Neural crest cell (in vitro differentiated cells): ENCODE results near the gene MMP24. TPM values are rescaled to one million over a fixed set of nuclear protein-coding genes. Genes with fewer than 3 reads are reported as not detected.

ENCODE experiments used
- DNase-seq: peaks from one replicate; pipeline ENCODE4 v3.0.0; 2021; ENCODE audit warnings: low read depth, mixed read lengths, low spot score
- H3K27ac Mint-ChIP-seq: one replicate; pipeline ENCODE4 v1.8.0; 2021; ENCODE audit warnings: mild to moderate bottlenecking, mixed read lengths; ENCODE audit not compliant: unreplicated experiment
- H3K27me3 Mint-ChIP-seq: 2 replicates; pipeline ENCODE4 v1.8.0; 2021; ENCODE audit warnings: low read depth, mild to moderate bottlenecking, mixed read lengths
- H3K36me3 Mint-ChIP-seq: 2 replicates; pipeline ENCODE4 v1.8.0; 2021; ENCODE audit warnings: low read depth, mild to moderate bottlenecking, mixed read lengths
- H3K4me1 Mint-ChIP-seq: 2 replicates; pipeline ENCODE4 v1.8.0; 2021; ENCODE audit warnings: mixed read lengths
- H3K4me3 Mint-ChIP-seq: one replicate; pipeline ENCODE4 v1.8.0; 2021; ENCODE audit warnings: mild to moderate bottlenecking, mixed read lengths
- H3K9me3 Mint-ChIP-seq: 2 replicates; pipeline ENCODE4 v1.8.0; 2021; ENCODE audit warnings: mixed read lengths
- total RNA-seq: library from RNA; stranded (reverse); gene quantifications from 2 replicates; pipeline ENCODE4 v1.2.1, GENCODE V29; 2021
- TF ChIP-seq, protein P1 (sequence below): fragments of 200-600 bp; sonication (generic); conservative IDR thresholded peaks from 2 replicates; pipeline ENCODE4 v1.5.0; 2021; ENCODE audit warnings: antibody characterized with exemption, mild to moderate bottlenecking

Gene MMP24
- total RNA-seq, 1 donor from 2014 or later: 2.9 TPM

- H3K27me3 Mint-ChIP-seq: no peaks in the 10 kb centered on the region
- H3K27ac Mint-ChIP-seq: no peak overlapping the region
- H3K4me1 Mint-ChIP-seq: peaks cover 13% of the 10 kb centered on the region
- no peak overlapping the region for H3K4me3 Mint-ChIP-seq
- no peaks in the 10 kb centered on the region for H3K36me3 Mint-ChIP-seq
- no peak for DNase-seq
- no peaks in the 10 kb centered on the region for H3K9me3 Mint-ChIP-seq
- TF ChIP-seq, protein P1, sequence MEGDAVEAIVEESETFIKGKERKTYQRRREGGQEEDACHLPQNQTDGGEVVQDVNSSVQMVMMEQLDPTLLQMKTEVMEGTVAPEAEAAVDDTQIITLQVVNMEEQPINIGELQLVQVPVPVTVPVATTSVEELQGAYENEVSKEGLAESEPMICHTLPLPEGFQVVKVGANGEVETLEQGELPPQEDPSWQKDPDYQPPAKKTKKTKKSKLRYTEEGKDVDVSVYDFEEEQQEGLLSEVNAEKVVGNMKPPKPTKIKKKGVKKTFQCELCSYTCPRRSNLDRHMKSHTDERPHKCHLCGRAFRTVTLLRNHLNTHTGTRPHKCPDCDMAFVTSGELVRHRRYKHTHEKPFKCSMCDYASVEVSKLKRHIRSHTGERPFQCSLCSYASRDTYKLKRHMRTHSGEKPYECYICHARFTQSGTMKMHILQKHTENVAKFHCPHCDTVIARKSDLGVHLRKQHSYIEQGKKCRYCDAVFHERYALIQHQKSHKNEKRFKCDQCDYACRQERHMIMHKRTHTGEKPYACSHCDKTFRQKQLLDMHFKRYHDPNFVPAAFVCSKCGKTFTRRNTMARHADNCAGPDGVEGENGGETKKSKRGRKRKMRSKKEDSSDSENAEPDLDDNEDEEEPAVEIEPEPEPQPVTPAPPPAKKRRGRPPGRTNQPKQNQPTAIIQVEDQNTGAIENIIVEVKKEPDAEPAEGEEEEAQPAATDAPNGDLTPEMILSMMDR: no peak
Measured at GRCh38 chr20:35301426-35301825, 74.9 kb downstream of the MMP24 start.

DNA sequence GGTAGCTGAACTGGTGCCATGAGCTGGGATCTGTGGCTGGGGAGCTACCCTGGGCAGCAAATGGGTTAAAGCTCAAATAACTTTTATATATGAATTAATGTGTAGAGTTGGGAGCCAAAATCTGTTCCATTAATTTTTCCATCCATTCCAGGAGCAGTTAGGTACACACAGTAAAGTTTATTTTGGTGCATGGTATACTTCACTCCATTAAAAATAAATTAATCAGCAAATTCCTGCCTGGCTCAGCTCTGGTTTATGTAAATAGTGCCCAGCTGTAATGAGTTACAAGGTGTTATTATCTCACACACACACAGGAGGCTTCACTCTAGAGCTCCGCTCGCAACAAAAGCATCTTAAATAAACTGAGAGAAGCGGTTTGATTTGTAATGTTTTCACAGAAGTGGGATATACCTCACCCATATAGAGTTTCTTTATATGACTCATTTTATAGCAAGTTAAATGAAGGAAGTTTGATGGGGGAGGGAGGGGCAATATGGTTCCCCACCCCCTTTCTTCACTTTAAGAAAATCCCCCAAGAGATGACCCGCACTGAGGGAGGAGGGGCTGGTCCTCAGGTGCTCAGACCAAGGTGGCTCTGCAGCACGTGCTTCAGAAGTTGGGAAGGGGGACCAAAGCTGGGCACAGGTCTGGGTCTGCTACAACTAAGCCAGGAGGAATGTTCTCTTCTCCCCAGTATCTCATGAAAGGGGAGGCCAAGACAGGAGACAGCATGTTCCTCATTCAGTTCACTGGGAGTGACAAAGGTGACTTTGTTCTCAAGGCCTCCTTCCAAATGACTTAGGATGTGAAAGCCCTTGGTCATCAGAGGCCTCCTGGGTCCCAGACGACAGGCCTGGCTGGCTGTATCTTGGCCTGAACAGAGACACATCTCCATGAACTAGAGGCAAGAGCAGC, 76.2 kb downstream of the MMP24 start:
- peaks cover 13% of the 10 kb centered on the region for H3K4me1 Mint-ChIP-seq
- H3K27ac Mint-ChIP-seq: no peak overlapping the region
- no peak for DNase-seq
- no peaks in the 10 kb centered on the region for H3K9me3 Mint-ChIP-seq
- TF ChIP-seq, protein P1: no peak
- no peaks in the 10 kb centered on the region for H3K36me3 Mint-ChIP-seq
- H3K27me3 Mint-ChIP-seq: no peaks in the 10 kb centered on the region
- H3K4me3 Mint-ChIP-seq: no peak overlapping the region

DNA sequence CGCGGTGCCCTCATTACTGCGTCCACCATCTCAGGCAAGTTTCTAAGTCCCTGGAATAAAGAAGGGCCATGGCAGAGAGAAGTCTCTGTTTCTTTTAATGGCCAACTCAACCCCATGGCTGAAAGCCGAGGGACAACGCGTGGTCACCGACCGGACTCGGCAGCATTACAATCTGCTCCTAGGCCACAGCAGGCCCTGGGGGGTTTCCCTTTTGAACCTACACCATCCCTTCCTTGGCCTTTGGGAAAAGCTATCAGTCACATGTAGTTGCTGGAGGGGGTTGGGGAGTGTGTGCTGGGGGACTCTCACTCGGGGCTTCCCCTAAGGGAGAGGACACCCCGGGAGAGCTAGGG, 76.9 kb downstream of the MMP24 start:
- Mint-ChIP-seq H3K27me3 (no peaks in the 10 kb centered on the region), H3K27ac (no peak overlapping the region), H3K36me3 (no peaks in the 10 kb centered on the region), H3K4me1 (peaks cover 13% of the 10 kb centered on the region), H3K9me3 (no peaks in the 10 kb centered on the region), H3K4me3 (no peak overlapping the region)
- TF ChIP-seq, protein P1: no peak
- DNase-seq: no peak

DNA sequence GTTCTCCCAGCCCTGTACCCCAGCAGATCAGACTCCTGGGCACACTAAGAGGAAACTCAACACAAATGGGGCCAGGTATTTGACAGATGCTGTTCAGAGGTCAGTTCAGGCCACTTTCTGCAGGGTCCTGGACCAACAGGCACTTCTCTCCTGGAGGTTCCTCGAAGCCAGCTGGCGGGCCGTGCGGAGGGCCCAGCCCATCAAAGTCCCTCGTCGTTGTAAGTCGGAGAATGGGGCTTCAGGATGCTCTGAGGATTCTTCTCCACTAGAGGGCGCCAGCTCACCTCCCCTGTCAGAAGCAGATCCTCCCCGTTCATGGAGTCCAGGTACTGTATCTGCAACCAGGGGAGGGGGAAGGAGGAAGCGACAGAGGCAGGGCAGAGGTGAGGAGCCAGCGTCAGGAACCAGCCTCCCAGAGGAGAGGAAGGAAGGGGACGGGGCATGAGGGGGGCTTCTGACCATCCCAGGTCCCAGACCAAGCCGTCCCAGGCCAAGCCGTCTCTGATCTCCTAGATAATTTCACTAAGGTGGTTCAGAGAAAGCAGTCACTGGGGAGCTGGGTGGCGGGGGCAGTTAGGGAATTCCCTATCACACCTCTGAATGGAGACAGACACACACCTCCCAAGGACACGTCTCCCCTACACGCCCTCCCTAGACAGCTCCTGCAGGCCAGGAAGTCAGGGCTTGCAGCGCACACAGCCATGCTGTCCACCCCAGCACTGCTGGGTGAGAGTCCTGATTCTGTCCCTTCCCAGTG, 77.4 kb downstream of the MMP24 start:
- DNase-seq: peak; percentile 82
- H3K27me3 Mint-ChIP-seq: no peaks in the 10 kb centered on the region
- H3K36me3 Mint-ChIP-seq: no peaks in the 10 kb centered on the region
- no peak overlapping the region for H3K27ac Mint-ChIP-seq
- H3K4me1 Mint-ChIP-seq: peaks cover 13% of the 10 kb centered on the region
- TF ChIP-seq, protein P1: peak; percentile 94
- H3K9me3 Mint-ChIP-seq: no peaks in the 10 kb centered on the region
- H3K4me3 Mint-ChIP-seq: no peak overlapping the region

GRCh38 chr20:35304956-35305355, 78.5 kb downstream of the MMP24 start:
- Mint-ChIP-seq H3K9me3 (no peaks in the 10 kb centered on the region), H3K27ac (no peak overlapping the region), H3K4me1 (peaks cover 13% of the 10 kb centered on the region), H3K27me3 (no peaks in the 10 kb centered on the region), H3K36me3 (no peaks in the 10 kb centered on the region), H3K4me3 (no peak overlapping the region)
- DNase-seq: no peak
- TF ChIP-seq, protein P1: no peak
